OCI-LY1 (cell line): ENCODE results near the gene TM4SF5.

Experiments
- H2AFZ ChIP-seq: fragments of 200-600 bp; sonication (generic), shearing (Covaris generic); 2 replicates; pipeline ENCODE4 v1.6.0; 2014; ENCODE audit warnings: antibody characterized with exemption, mild to moderate bottlenecking, low read length
- H3F3A ChIP-seq: fragments of 200-600 bp; sonication (generic), shearing (Covaris generic); 2 replicates; pipeline ENCODE4 v1.6.0; 2014; ENCODE audit warnings: mild to moderate bottlenecking, antibody characterized with exemption, low read length, moderate library complexity; ENCODE audit not compliant: insufficient read depth
- H3K27ac ChIP-seq: fragments of 200-600 bp; sonication (generic); 2 replicates; pipeline ENCODE4 v1.5.1; 2014; ENCODE audit warnings: low read length, mixed run types, mild to moderate bottlenecking, low read depth; ENCODE audit not compliant: poor library complexity, severe bottlenecking
- H3K27me3 ChIP-seq: fragments of 200-600 bp; sonication (generic); 2 replicates; pipeline ENCODE4 v1.6.0; 2014; ENCODE audit warnings: antibody characterized with exemption, mild to moderate bottlenecking, low read length, moderate library complexity; ENCODE audit not compliant: insufficient read depth
- H3K36me3 ChIP-seq: fragments of 200-600 bp; sonication (generic); 2 replicates; pipeline ENCODE4 v1.6.1; 2014; ENCODE audit warnings: mild to moderate bottlenecking, antibody characterized with exemption, low read length, moderate library complexity, mixed read lengths; ENCODE audit not compliant: insufficient read depth
- H3K4me1 ChIP-seq: fragments of 200-600 bp; sonication (generic); 2 replicates; pipeline ENCODE4 v1.5.1; 2014; ENCODE audit warnings: mild to moderate bottlenecking, low read length, moderate library complexity; ENCODE audit not compliant: insufficient read depth, severe bottlenecking
- H3K4me2 ChIP-seq: fragments of 200-600 bp; sonication (generic), shearing (Covaris generic); 2 replicates; pipeline ENCODE4 v1.6.1; 2014; ENCODE audit warnings: low read length
- H3K4me3 ChIP-seq: fragments of 200-600 bp; sonication (generic); 2 replicates; pipeline ENCODE4 v1.5.1; 2014; ENCODE audit warnings: low read length, low read depth, mild to moderate bottlenecking, mixed read lengths; ENCODE audit not compliant: poor library complexity, severe bottlenecking
- H3K79me2 ChIP-seq: fragments of 200-600 bp; shearing (Covaris generic); 2 replicates; pipeline ENCODE4 v1.6.1; 2016; ENCODE audit warnings: mixed run types, low read length, mixed read lengths; ENCODE audit not compliant: insufficient read depth
- H3K9ac ChIP-seq: fragments of 200-600 bp; sonication (generic), shearing (Covaris generic); 2 replicates; pipeline ENCODE4 v1.6.1; 2014; ENCODE audit warnings: mild to moderate bottlenecking, low read length, mixed read lengths
- H3K9me2 ChIP-seq: fragments of 200-600 bp; sonication (generic), shearing (Covaris generic); 2 replicates; pipeline ENCODE4 v1.6.1; 2014; ENCODE audit warnings: low read depth, mild to moderate bottlenecking, low read length, mixed read lengths
- H3K9me3 ChIP-seq: fragments of 200-600 bp; shearing (Covaris generic); 2 replicates; pipeline ENCODE4 v1.6.1; 2014; ENCODE audit warnings: low read length, mixed read lengths
- H4K20me1 ChIP-seq: fragments of 200-600 bp; sonication (generic), shearing (Covaris generic); 2 replicates; pipeline ENCODE4 v1.6.0; 2016; ENCODE audit warnings: mild to moderate bottlenecking, low read length; ENCODE audit not compliant: insufficient read depth
- CTCF ChIP-seq: fragments of 200-600 bp; sonication (generic), shearing (Covaris generic); IDR thresholded peaks from 2 replicates; pipeline ENCODE4 v1.5.1; 2017; ENCODE audit warnings: mild to moderate bottlenecking, antibody characterized with exemption, low read length, moderate library complexity, mixed read lengths
- EZH2 ChIP-seq: fragments of 200-600 bp; sonication (generic), shearing (Covaris generic); IDR thresholded peaks from 2 replicates; pipeline ENCODE4 v1.8.0; 2017; ENCODE audit warnings: borderline replicate concordance, mixed run types, mild to moderate bottlenecking, antibody characterized with exemption, low read length, moderate library complexity, mixed read lengths

TM4SF5 gene

GRCh38 chr17:4796552-4796920, 24.9 kb downstream of the TM4SF5 start:
- Histone ChIP-seq H3K4me3 (peak overlapping the region; percentile 100), H3K4me1 (peaks cover 14% of the 10 kb centered on the region), H3K9me3 (no peaks in the 10 kb centered on the region), H3K36me3 (peaks cover 17% of the 10 kb centered on the region), H3K79me2 (peaks cover 4% of the 10 kb centered on the region; the same call in 1 of the 2 replicates), H3K9me2 (no peaks in the 10 kb centered on the region), H4K20me1 (no peaks in the 10 kb centered on the region), H3K27me3 (no peaks in the 10 kb centered on the region), H3K9ac (peak overlapping the region; percentile 100), H2AFZ (no peak overlapping the region; the same call in 1 of the 2 replicates), H3K27ac (peak overlapping the region; percentile 66), H3K4me2 (peak overlapping the region; percentile 88), H3F3A (no peaks in the 10 kb centered on the region)
- TF ChIP-seq CTCF (no peak), EZH2 (no peak)

GRCh38 chr17:4800462-4801196, 28.9 kb downstream of the TM4SF5 start:
- no peak overlapping the region for H3K4me2 ChIP-seq
- no peaks in the 10 kb centered on the region for H4K20me1 ChIP-seq
- peaks cover 4% of the 10 kb centered on the region; the same call in 1 of the 2 replicates for H3K79me2 ChIP-seq
- H3K36me3 ChIP-seq: peaks cover 17% of the 10 kb centered on the region
- no peaks in the 10 kb centered on the region for H3K9me2 ChIP-seq
- no peak overlapping the region for H2AFZ ChIP-seq
- H3K9ac ChIP-seq: no peak overlapping the region
- H3F3A ChIP-seq: no peaks in the 10 kb centered on the region
- peaks cover 11% of the 10 kb centered on the region for H3K4me1 ChIP-seq
- no peak overlapping the region for H3K27ac ChIP-seq
- H3K9me3 ChIP-seq: no peaks in the 10 kb centered on the region
- no peaks in the 10 kb centered on the region for H3K27me3 ChIP-seq
- TF ChIP-seq EZH2 (no peak), CTCF (no peak)
- H3K4me3 ChIP-seq: no peak overlapping the region

- H4K20me1 ChIP-seq: no peaks in the 10 kb centered on the region
- TF ChIP-seq EZH2 (no peak), CTCF (no peak)
- no peak within 1 kb of the TSS for H3K4me3 ChIP-seq
- no peak within 1 kb of the TSS for H3K27ac ChIP-seq
- H3K4me1 ChIP-seq: peaks cover 8% of the 10 kb centered on the region
- no peaks in the 10 kb centered on the region for H3K9me2 ChIP-seq
- H2AFZ ChIP-seq: no peak within 1 kb of the TSS
- peaks cover 17% of the 10 kb centered on the region for H3K36me3 ChIP-seq
- no peaks in the 10 kb centered on the region for H3K27me3 ChIP-seq
- H3K9ac ChIP-seq: no peak within 1 kb of the TSS
- no peaks in the 10 kb centered on the region for H3F3A ChIP-seq
- no peaks in the 10 kb centered on the region for H3K9me3 ChIP-seq
- H3K79me2 ChIP-seq: no peaks in the 10 kb centered on the region
- no peak within 1 kb of the TSS for H3K4me2 ChIP-seq
Measured at GRCh38 chr17:4802228-4802627, 30.5 kb downstream of the TM4SF5 start, which contains the start of gene C17orf114. Gene C17orf114 (minus strand): TSS chr17:4802328.
